Measurements from ENCODE around the gene SAMHD1.
"Not testable (repeated sequence)": the region's sequence is repeated elsewhere in the genome, so short reads cannot be mapped to it uniquely, and the experiment has no call there.

Gene SAMHD1

DNA sequence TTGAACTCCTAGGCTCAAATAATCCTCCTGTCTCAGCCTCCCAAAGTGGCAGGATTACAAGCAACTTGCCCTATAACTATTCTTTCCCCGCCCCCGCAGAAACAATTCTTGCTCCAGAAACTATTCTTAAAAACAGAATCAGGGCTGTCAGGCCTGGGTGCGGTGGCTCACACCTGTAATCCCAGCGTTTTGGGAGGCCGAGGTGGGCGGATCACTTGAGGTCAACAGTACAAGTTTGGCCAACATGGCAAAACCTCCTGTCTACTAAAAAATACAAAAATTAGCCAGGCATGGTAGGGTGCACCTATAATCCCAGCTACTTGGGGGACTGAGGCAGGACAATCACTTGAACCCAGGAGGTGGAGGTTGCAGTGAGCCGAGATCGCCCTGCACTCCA lies 31.2 kb downstream of the SAMHD1 start:
- Histone ChIP-seq H3K27me3 (ENCODE audit: control insufficient read depth in 5 of 5, insufficient read depth in 4 of 5, low read length in 5 of 5) (no peaks in the 10 kb centered on the region), H3K9me3 (ENCODE audit: control insufficient read depth in 5 of 5, low read length in 5 of 5) (no peaks in the 10 kb centered on the region), H3K4me3 (ENCODE audit: low read depth in 1 of 5, low read length in 5 of 5) (no peak overlapping the region), H3K4me1 (ENCODE audit: control insufficient read depth in 5 of 5, insufficient read depth in 5 of 5, low read length in 5 of 5) (no peaks in the 10 kb centered on the region), H3K36me3 (ENCODE audit: control insufficient read depth in 5 of 5, insufficient read depth in 5 of 5, low read length in 5 of 5) (peaks cover 7 to 72% (median 27%) of the 10 kb centered on the region in 5 donors), H3K9ac (ENCODE audit: low read length in 5 of 5) (no peak overlapping the region), H3K27ac (ENCODE audit: low read depth, low read length) (no peak overlapping the region)

DNA sequence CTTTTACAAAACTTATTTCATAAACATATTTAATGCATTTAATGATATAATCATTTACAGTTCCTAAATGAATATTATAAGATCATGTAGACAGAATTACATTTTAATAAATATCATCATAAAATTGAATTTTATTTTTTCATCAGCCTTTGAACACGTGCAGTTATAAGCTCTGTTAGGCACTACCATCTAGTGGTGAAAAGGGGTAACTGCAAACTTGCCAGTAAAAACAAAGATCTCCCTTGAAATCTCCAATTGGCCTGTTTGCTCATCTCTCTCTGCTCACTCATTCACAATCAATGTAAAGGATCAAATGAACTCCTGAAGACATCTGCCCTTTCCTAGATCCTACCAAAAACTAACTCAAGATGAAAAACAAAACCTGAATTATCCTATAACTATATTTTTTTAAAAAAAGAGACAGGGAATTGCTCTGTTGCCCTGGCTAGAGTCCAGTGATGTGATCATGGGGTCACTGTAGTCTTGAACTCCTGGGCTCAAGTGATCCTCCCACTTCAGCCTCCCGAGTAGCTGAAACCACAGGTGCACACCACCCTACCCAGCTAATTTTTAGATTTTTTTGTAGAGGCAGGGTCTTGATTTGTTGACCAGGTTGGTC lies 31.7 kb downstream of the SAMHD1 start:
- H3K27me3 ChIP-seq (ENCODE audit: control insufficient read depth in 5 of 5, insufficient read depth in 4 of 5, low read length in 5 of 5) = no peaks in the 10 kb centered on the region
- no peak overlapping the region for H3K4me3 ChIP-seq (ENCODE audit: low read depth in 1 of 5, low read length in 5 of 5)
- H3K27ac ChIP-seq (ENCODE audit: low read depth, low read length) = no peak overlapping the region
- no peak overlapping the region for H3K9ac ChIP-seq (ENCODE audit: low read length in 5 of 5)
- no peaks in the 10 kb centered on the region for H3K4me1 ChIP-seq (ENCODE audit: control insufficient read depth in 5 of 5, insufficient read depth in 5 of 5, low read length in 5 of 5)
- peaks cover 10 to 74% (median 30%) of the 10 kb centered on the region in 5 donors for H3K36me3 ChIP-seq (ENCODE audit: control insufficient read depth in 5 of 5, insufficient read depth in 5 of 5, low read length in 5 of 5)
- no peaks in the 10 kb centered on the region for H3K9me3 ChIP-seq (ENCODE audit: control insufficient read depth in 5 of 5, low read length in 5 of 5)

DNA sequence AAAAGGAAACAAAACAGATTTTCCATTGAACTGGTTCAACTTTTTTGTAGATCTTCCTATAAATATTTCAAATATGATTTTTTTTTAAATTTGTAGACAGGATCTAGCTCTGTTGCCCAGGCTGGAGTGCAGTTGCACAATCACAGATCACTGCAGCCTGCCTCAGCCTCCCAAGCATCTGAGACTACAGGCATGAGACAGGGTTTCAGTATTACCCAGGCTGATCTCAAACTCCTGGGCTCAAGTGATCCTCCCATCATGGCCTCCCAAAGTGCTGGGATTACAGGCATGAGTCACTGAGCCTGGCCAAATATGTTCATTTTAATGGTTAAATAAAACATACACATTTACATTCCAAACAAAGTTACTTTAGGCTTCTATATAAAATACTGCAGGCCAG lies 33.6 kb downstream of the SAMHD1 start:
- Histone ChIP-seq H3K27ac (ENCODE audit: low read depth, low read length) (no peak overlapping the region), H3K27me3 (ENCODE audit: control insufficient read depth in 5 of 5, insufficient read depth in 4 of 5, low read length in 5 of 5) (no peaks in the 10 kb centered on the region), H3K4me3 (ENCODE audit: low read depth in 1 of 5, low read length in 5 of 5) (no peak overlapping the region), H3K9me3 (ENCODE audit: control insufficient read depth in 5 of 5, low read length in 5 of 5) (no peaks in the 10 kb centered on the region), H3K36me3 (ENCODE audit: control insufficient read depth in 5 of 5, insufficient read depth in 5 of 5, low read length in 5 of 5) (peaks cover 10 to 70% (median 35%) of the 10 kb centered on the region in 5 donors), H3K4me1 (ENCODE audit: control insufficient read depth in 5 of 5, insufficient read depth in 5 of 5, low read length in 5 of 5) (no peaks in the 10 kb centered on the region), H3K9ac (ENCODE audit: low read length in 5 of 5) (no peak overlapping the region)

DNA sequence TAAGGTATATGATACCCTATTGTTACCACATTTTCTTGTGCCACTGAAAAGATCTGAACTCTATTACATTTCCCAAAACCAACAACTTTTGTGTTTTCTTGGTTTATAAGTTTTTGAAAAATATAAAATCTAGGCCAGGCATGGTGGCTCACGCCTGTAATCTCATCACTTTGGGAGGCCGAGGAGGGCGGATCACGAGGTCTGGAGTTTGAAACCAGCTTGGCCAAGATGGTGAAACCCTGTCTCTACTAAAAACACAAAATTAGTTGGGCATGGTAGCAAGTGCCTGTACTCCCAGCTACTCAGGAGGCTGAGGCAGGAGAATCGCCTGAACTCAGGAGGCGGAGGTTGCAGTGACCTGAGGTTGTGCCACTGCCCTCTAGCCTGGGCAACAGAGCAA lies 34.3 kb downstream of the SAMHD1 start:
- H3K4me1 ChIP-seq (ENCODE audit: control insufficient read depth in 5 of 5, insufficient read depth in 5 of 5, low read length in 5 of 5) = no peaks in the 10 kb centered on the region
- H3K4me3 ChIP-seq (ENCODE audit: low read depth in 1 of 5, low read length in 5 of 5) = no peak overlapping the region
- no peaks in the 10 kb centered on the region for H3K27me3 ChIP-seq (ENCODE audit: control insufficient read depth in 5 of 5, insufficient read depth in 4 of 5, low read length in 5 of 5)
- no peaks in the 10 kb centered on the region for H3K9me3 ChIP-seq (ENCODE audit: control insufficient read depth in 5 of 5, low read length in 5 of 5)
- peaks cover 13 to 69% (median 37%) of the 10 kb centered on the region in 5 donors for H3K36me3 ChIP-seq (ENCODE audit: control insufficient read depth in 5 of 5, insufficient read depth in 5 of 5, low read length in 5 of 5)
- H3K27ac ChIP-seq (ENCODE audit: low read depth, low read length) = no peak overlapping the region
- H3K9ac ChIP-seq (ENCODE audit: low read length in 5 of 5) = no peak overlapping the region

DNA sequence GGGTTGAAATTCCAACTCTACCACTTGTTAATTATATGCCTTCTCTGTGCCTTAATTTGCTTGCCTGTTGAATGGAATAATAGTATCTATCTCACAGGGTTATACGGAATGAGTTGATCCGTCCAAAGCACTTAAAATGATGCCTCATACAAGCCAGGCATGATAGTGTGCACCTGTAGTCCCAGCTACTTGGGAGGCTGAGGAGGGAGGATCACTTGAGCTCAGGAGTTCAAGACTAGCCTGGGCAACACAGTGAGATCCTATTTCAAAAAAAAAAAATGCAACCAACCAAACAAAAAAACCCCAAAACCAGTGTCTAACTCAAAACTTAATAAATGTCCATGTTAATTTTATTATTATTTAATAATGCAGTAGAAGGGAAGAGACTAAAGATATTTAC lies 35.3 kb downstream of the SAMHD1 start:
- no peak overlapping the region for H3K27ac ChIP-seq (ENCODE audit: low read depth, low read length)
- H3K9me3 ChIP-seq (ENCODE audit: control insufficient read depth in 5 of 5, low read length in 5 of 5) = no peaks in the 10 kb centered on the region
- no peaks in the 10 kb centered on the region for H3K4me1 ChIP-seq (ENCODE audit: control insufficient read depth in 5 of 5, insufficient read depth in 5 of 5, low read length in 5 of 5)
- H3K27me3 ChIP-seq (ENCODE audit: control insufficient read depth in 5 of 5, insufficient read depth in 4 of 5, low read length in 5 of 5) = no peaks in the 10 kb centered on the region
- peaks cover 21 to 75% (median 45%) of the 10 kb centered on the region in 5 donors for H3K36me3 ChIP-seq (ENCODE audit: control insufficient read depth in 5 of 5, insufficient read depth in 5 of 5, low read length in 5 of 5)
- H3K9ac ChIP-seq (ENCODE audit: low read length in 5 of 5) = no peak overlapping the region
- H3K4me3 ChIP-seq (ENCODE audit: low read depth in 1 of 5, low read length in 5 of 5) = no peak overlapping the region

DNA sequence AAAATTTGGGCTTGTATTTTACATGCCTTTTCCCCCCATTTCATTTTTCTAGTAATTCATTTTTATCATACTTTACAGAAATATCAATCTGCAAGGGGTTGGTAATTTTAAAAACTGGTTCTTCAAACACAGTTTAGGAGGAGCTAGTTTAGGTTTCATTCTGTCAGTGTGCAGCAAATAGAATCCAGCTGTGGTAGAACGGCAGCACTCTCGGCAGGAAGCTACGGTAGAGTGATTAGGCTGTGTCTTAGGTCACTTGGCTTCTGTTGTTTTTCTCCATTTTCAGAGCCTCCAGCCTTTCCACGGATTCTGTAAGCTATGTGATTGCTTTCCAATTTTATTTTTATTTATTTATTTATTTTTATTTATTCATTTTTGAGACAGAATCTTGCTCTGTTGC lies 42.9 kb downstream of the SAMHD1 start:
- H3K27me3 ChIP-seq (ENCODE audit: control insufficient read depth in 5 of 5, insufficient read depth in 4 of 5, low read length in 5 of 5) = no peaks in the 10 kb centered on the region
- no peaks in the 10 kb centered on the region for H3K9me3 ChIP-seq (ENCODE audit: control insufficient read depth in 5 of 5, low read length in 5 of 5)
- no peak overlapping the region for H3K4me3 ChIP-seq (ENCODE audit: low read depth in 1 of 5, low read length in 5 of 5)
- H3K4me1 ChIP-seq (ENCODE audit: control insufficient read depth in 5 of 5, insufficient read depth in 5 of 5, low read length in 5 of 5) = no peaks in the 10 kb centered on the region
- peaks cover 29 to 81% (median 41%) of the 10 kb centered on the region in 5 donors for H3K36me3 ChIP-seq (ENCODE audit: control insufficient read depth in 5 of 5, insufficient read depth in 5 of 5, low read length in 5 of 5)
- H3K27ac ChIP-seq (ENCODE audit: low read depth, low read length) = no peak overlapping the region
- no peak overlapping the region for H3K9ac ChIP-seq (ENCODE audit: low read length in 5 of 5)

DNA sequence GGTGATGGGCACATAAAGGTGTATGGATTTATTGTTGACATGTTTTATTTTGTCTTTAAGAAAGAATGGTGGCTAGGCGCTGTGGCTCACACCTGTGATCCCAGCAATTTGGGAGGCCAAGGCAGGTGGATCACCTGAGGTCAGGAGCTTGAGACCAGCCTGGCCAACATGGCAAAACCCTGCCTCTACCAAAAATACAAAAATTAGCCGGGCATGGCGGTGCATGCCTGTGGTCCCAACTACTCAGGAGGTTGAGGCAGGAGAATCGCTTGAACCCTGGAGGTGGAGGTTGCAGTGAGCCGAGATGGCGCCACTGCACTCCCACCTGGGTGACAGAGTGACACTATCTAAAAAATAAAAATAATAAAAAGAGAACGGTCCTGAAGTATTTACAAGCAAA lies 45.4 kb downstream of the SAMHD1 start:
- not testable (repeated sequence) for H3K9ac ChIP-seq (ENCODE audit: low read length in 5 of 5); H3K27me3 ChIP-seq (ENCODE audit: control insufficient read depth in 5 of 5, insufficient read depth in 4 of 5, low read length in 5 of 5); H3K27ac ChIP-seq (ENCODE audit: low read depth, low read length); H3K4me3 ChIP-seq (ENCODE audit: low read depth in 1 of 5, low read length in 5 of 5); H3K9me3 ChIP-seq (ENCODE audit: control insufficient read depth in 5 of 5, low read length in 5 of 5); H3K4me1 ChIP-seq (ENCODE audit: control insufficient read depth in 5 of 5, insufficient read depth in 5 of 5, low read length in 5 of 5)
- peaks cover 21 to 89% (median 34%) of the 10 kb centered on the region in 5 donors for H3K36me3 ChIP-seq (ENCODE audit: control insufficient read depth in 5 of 5, insufficient read depth in 5 of 5, low read length in 5 of 5)

DNA sequence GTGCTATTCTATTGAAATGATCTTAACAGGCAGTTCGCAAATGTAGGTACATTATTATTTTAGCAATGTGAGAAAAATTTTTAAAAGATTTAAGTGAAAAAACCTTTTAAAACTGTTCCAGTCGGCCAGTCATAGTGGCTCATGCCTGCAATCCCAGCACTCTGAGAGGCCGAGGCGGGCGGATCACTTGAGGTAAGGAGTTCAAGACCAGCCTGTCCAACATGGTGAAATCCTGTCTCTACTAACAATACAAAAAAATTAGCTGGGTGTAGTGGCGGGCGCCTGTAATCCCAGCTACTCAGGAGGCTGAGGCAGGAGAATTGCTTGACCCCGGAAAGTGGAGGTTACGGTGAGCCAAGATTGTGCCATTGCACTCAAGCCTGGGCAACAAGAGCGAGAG lies 45.9 kb downstream of the SAMHD1 start:
- not testable (repeated sequence) for H3K27ac ChIP-seq (ENCODE audit: low read depth, low read length); H3K9me3 ChIP-seq (ENCODE audit: control insufficient read depth in 5 of 5, low read length in 5 of 5); H3K4me3 ChIP-seq (ENCODE audit: low read depth in 1 of 5, low read length in 5 of 5); H3K27me3 ChIP-seq (ENCODE audit: control insufficient read depth in 5 of 5, insufficient read depth in 4 of 5, low read length in 5 of 5); H3K4me1 ChIP-seq (ENCODE audit: control insufficient read depth in 5 of 5, insufficient read depth in 5 of 5, low read length in 5 of 5); H3K9ac ChIP-seq (ENCODE audit: low read length in 5 of 5)
- peaks cover 18 to 88% (median 34%) of the 10 kb centered on the region in 5 donors for H3K36me3 ChIP-seq (ENCODE audit: control insufficient read depth in 5 of 5, insufficient read depth in 5 of 5, low read length in 5 of 5)

DNA sequence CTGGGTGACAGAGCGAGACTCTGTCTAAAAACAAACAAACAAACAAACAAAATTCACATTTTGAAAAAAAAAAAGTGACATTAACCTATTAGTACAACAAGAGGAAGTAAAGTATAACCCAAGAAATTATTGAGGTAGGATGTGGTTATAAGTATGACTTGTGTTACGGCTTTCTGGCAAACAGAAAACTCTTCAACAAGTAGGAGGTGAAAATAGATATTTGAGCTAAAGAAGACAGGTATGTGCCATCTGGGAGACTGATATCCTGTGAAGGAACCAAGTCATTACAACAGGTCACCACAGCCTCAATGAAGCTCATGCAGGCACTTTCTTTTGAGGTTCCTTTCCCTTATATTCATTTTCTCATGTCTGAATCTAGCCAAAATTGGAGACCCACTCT lies 46.8 kb downstream of the SAMHD1 start:
- no peaks in the 10 kb centered on the region for H3K9me3 ChIP-seq (ENCODE audit: control insufficient read depth in 5 of 5, low read length in 5 of 5)
- H3K4me1 ChIP-seq (ENCODE audit: control insufficient read depth in 5 of 5, insufficient read depth in 5 of 5, low read length in 5 of 5) = no peaks in the 10 kb centered on the region
- no peaks in the 10 kb centered on the region for H3K27me3 ChIP-seq (ENCODE audit: control insufficient read depth in 5 of 5, insufficient read depth in 4 of 5, low read length in 5 of 5)
- H3K36me3 ChIP-seq (ENCODE audit: control insufficient read depth in 5 of 5, insufficient read depth in 5 of 5, low read length in 5 of 5) = peaks cover 17 to 92% (median 34%) of the 10 kb centered on the region in 5 donors
- no peak overlapping the region for H3K9ac ChIP-seq (ENCODE audit: low read length in 5 of 5)
- H3K4me3 ChIP-seq (ENCODE audit: low read depth in 1 of 5, low read length in 5 of 5) = no peak overlapping the region
- H3K27ac ChIP-seq (ENCODE audit: low read depth, low read length) = no peak overlapping the region

DNA sequence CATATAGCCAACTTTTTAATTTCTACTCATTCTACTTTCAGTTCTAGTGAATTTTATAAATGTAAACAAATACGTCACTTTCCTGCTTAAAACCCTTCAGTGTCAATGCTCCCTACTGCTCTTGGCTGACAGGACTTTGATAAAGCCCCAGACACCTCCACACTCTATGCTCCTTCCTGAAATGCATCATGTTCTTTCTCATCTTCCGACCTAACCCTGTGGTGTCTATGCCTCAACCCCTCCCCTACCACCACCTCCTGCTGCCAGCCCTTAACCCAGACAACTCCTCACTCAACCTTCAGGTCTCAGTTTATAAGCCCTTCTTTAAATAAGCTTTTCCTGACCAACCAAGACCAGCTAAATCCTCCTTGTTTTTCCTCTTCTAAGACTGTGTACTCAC lies 56.5 kb downstream of the SAMHD1 start:
- no peak overlapping the region for H3K4me3 ChIP-seq (ENCODE audit: low read depth in 1 of 5, low read length in 5 of 5)
- no peak overlapping the region for H3K27ac ChIP-seq (ENCODE audit: low read depth, low read length)
- H3K9me3 ChIP-seq (ENCODE audit: control insufficient read depth in 5 of 5, low read length in 5 of 5) = no peaks in the 10 kb centered on the region
- H3K27me3 ChIP-seq (ENCODE audit: control insufficient read depth in 5 of 5, insufficient read depth in 4 of 5, low read length in 5 of 5) = no peaks in the 10 kb centered on the region
- no peaks in the 10 kb centered on the region for H3K4me1 ChIP-seq (ENCODE audit: control insufficient read depth in 5 of 5, insufficient read depth in 5 of 5, low read length in 5 of 5)
- no peak overlapping the region for H3K9ac ChIP-seq (ENCODE audit: low read length in 5 of 5)
- H3K36me3 ChIP-seq (ENCODE audit: control insufficient read depth in 5 of 5, insufficient read depth in 5 of 5, low read length in 5 of 5) = peaks cover 24 to 86% (median 70%) of the 10 kb centered on the region in 5 donors
